Osteocyte (in vitro differentiated cells): ENCODE measurements around the gene SLC38A1. TPM values are rescaled to one million over a fixed set of nuclear protein-coding genes. Genes with fewer than 3 reads are reported as not detected.

ENCODE experiments used
- DNase-seq: peaks from one replicate; pipeline ENCODE4 v3.0.0; 2021; ENCODE audit warnings: mixed read lengths; ENCODE audit not compliant: unreplicated experiment; ENCODE audit errors: extremely low spot score
- H3K27ac Mint-ChIP-seq: one replicate; pipeline ENCODE4 v1.8.0; 2021; ENCODE audit warnings: mild to moderate bottlenecking, mixed read lengths; ENCODE audit not compliant: unreplicated experiment
- H3K27me3 Mint-ChIP-seq: one replicate; pipeline ENCODE4 v1.8.0; 2021; ENCODE audit warnings: mixed read lengths; ENCODE audit not compliant: unreplicated experiment
- H3K36me3 Mint-ChIP-seq: one replicate; pipeline ENCODE4 v1.8.0; 2021; ENCODE audit warnings: mixed read lengths; ENCODE audit not compliant: unreplicated experiment
- H3K4me1 Mint-ChIP-seq: one replicate; pipeline ENCODE4 v1.8.0; 2021; ENCODE audit warnings: mixed read lengths; ENCODE audit not compliant: unreplicated experiment
- H3K4me3 Mint-ChIP-seq: one replicate; pipeline ENCODE4 v1.8.0; 2021; ENCODE audit warnings: mild to moderate bottlenecking, moderate library complexity, mixed read lengths; ENCODE audit not compliant: unreplicated experiment
- H3K9me3 Mint-ChIP-seq: one replicate; pipeline ENCODE4 v1.8.0; 2021; ENCODE audit warnings: mixed read lengths; ENCODE audit not compliant: unreplicated experiment
- total RNA-seq: library from RNA; stranded (reverse); gene quantifications from 2 replicates; pipeline ENCODE4 v1.2.1, GENCODE V29; 2021
- TF ChIP-seq, protein P1 (sequence below): fragments of 200-600 bp; sonication (generic); IDR thresholded peaks from 2 replicates; pipeline ENCODE4 v1.5.0; 2021; ENCODE audit warnings: antibody characterized with exemption, mild to moderate bottlenecking, moderate library complexity

Gene SLC38A1
- total RNA-seq, 1 donor from 2014 or later: 132 TPM

DNA sequence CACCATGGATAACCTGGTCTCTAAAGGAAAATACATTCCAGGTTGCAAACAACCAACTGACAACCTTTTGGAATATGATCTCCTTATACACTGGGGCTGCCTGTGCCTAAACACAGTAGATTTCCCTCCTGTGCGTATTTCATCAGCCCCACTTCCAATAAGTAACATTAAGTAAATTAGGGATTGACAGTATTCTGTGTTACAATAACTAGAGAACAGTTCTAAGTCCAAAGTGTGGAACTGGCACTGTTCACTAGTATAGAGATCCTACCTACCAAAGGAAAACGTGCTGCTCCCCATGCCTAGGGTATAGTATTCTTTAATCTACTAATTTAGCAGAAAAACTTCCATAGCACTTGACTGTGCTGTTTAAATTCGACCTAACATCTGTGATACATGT lies 82.8 kb downstream of the SLC38A1 start:
- Mint-ChIP-seq H3K27ac (no peak overlapping the region), H3K27me3 (no peaks in the 10 kb centered on the region), H3K4me1 (no peaks in the 10 kb centered on the region), H3K4me3 (no peak overlapping the region), H3K36me3 (peaks cover 22% of the 10 kb centered on the region), H3K9me3 (no peaks in the 10 kb centered on the region)
- no peak for DNase-seq
- TF ChIP-seq, protein P1, sequence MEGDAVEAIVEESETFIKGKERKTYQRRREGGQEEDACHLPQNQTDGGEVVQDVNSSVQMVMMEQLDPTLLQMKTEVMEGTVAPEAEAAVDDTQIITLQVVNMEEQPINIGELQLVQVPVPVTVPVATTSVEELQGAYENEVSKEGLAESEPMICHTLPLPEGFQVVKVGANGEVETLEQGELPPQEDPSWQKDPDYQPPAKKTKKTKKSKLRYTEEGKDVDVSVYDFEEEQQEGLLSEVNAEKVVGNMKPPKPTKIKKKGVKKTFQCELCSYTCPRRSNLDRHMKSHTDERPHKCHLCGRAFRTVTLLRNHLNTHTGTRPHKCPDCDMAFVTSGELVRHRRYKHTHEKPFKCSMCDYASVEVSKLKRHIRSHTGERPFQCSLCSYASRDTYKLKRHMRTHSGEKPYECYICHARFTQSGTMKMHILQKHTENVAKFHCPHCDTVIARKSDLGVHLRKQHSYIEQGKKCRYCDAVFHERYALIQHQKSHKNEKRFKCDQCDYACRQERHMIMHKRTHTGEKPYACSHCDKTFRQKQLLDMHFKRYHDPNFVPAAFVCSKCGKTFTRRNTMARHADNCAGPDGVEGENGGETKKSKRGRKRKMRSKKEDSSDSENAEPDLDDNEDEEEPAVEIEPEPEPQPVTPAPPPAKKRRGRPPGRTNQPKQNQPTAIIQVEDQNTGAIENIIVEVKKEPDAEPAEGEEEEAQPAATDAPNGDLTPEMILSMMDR: no peak

DNA sequence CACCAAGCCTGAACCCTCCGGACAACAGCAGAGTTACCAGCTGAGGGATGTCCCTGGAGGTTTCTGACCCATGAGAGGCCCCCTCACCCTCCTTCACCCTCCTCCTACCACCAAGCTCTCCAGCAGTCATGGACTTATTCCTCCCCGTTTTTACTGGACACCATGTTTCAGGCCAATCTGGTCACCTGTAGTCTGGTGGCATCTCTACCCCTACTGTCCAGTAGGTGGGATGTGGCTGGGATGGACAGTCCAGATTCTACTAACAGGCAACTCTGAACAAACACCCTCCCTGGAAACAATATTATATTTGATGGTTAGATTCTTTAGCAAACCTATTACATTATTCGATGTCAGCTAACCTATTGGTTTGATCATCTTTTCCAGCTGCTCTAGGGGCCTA lies 83.2 kb downstream of the SLC38A1 start:
- TF ChIP-seq, protein P1: no peak
- H3K27me3 Mint-ChIP-seq: no peaks in the 10 kb centered on the region
- no peak overlapping the region for H3K4me3 Mint-ChIP-seq
- peaks cover 22% of the 10 kb centered on the region for H3K36me3 Mint-ChIP-seq
- DNase-seq: no peak
- H3K4me1 Mint-ChIP-seq: no peaks in the 10 kb centered on the region
- H3K27ac Mint-ChIP-seq: no peak overlapping the region
- H3K9me3 Mint-ChIP-seq: no peaks in the 10 kb centered on the region

DNA sequence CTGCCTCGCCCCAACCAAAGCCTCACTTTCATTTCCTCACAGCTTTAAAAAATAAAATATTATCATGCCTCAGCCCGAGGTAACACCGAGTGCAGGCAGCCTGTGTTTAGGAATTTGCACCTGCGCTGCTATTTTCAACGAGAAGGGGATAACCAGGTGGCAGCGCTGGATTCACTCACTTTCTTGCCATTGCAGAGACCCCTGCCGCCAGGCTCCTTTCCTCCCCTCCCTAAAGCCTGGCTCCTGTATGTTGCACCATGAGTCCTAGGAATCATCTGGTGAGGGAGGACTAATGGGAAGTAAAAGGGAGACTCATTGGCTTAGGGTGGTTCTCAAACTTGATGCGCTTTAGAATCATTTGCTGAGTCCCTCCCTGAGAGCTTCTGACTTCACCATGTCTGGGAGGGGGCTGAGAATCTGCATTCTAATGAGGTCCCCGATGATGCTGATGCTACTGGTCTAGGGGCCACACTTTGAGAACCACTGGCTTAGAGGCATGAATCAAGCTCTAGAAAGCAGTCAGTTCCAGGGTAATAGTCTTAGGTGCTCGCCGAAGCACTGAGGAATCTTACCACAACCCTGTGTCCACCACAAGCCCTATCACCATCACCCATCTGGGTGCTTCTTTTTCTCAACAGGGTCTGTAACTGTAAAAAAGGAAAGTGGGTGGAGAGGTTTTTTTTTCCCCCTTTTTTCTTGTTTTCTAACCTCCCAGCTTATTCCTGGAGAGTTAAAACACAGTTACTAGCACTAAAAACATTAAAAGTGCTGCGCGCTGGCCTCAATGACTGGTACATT lies 83.8 kb downstream of the SLC38A1 start:
- no peak overlapping the region for H3K27ac Mint-ChIP-seq
- H3K4me3 Mint-ChIP-seq: no peak overlapping the region
- H3K4me1 Mint-ChIP-seq: no peaks in the 10 kb centered on the region
- DNase-seq: no peak
- H3K36me3 Mint-ChIP-seq: peaks cover 21% of the 10 kb centered on the region
- TF ChIP-seq, protein P1: no peak
- no peaks in the 10 kb centered on the region for H3K9me3 Mint-ChIP-seq
- no peaks in the 10 kb centered on the region for H3K27me3 Mint-ChIP-seq

DNA sequence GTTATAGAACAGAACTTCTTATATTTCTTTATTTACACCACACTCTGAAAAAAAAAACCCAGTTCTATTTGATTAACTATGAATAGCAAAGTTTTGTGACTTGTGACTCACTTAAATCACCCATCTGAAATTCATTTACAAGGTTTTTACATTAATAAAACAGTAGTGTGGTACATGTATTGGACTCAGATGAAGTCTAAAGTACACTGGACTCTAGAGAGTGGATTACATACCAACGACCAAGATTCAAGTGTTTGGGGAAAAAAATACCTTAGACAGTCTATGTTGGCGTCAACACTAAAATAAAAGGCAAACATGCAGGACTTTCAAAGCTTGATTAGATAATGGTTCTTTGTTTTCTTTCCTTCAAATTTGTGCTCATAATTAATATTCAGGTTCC lies 85.7 kb downstream of the SLC38A1 start:
- Mint-ChIP-seq H3K27me3 (no peaks in the 10 kb centered on the region), H3K36me3 (peaks cover 6% of the 10 kb centered on the region), H3K4me1 (no peaks in the 10 kb centered on the region), H3K4me3 (no peak overlapping the region), H3K9me3 (no peaks in the 10 kb centered on the region), H3K27ac (no peak overlapping the region)
- TF ChIP-seq, protein P1: no peak
- DNase-seq: no peak

DNA sequence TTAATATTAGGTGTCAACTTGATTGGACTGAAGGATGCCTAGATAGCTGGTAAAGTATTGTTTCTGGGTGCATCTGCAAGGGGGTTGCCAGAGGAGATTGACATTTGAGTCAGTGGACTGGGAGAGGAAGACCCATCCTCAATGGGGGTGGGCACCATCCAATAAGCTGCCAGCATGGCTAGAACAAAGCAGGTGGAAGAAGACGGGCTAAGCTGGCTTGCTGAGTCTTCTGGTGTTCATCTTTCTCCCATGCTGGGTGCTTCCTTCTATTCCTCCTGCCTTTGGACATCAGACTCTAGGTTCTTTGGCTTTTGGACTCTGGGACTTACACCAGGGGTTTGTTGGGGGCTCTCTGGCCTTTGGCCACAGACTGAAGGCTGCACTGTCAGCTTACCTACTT lies 87.4 kb downstream of the SLC38A1 start:
- H3K36me3 Mint-ChIP-seq: peaks cover 2% of the 10 kb centered on the region
- no peaks in the 10 kb centered on the region for H3K4me1 Mint-ChIP-seq
- no peaks in the 10 kb centered on the region for H3K27me3 Mint-ChIP-seq
- no peak for DNase-seq
- no peak overlapping the region for H3K4me3 Mint-ChIP-seq
- no peak overlapping the region for H3K27ac Mint-ChIP-seq
- no peaks in the 10 kb centered on the region for H3K9me3 Mint-ChIP-seq
- TF ChIP-seq, protein P1: no peak
